Lower leg skin (tissue), 3 donors: ENCODE measurements around the gene MRPL12.

ENCODE experiments used
- POLR2A ChIP-seq, 2 donors: fragments of 450-650 bp; IDR thresholded peaks; one replicate each; pipeline ENCODE4 v1.6.1; 2016 to 2017; ENCODE audit warnings: antibody characterized with exemption in 2 of 2, mild to moderate bottlenecking in 1 of 2, moderate library complexity in 1 of 2
- TF ChIP-seq, protein P1 (sequence below), 3 donors: fragments of 450-650 bp; IDR thresholded peaks; one replicate each; pipeline ENCODE4 v1.5.1; 2016; ENCODE audit warnings: antibody characterized with exemption in 3 of 3, mild to moderate bottlenecking in 3 of 3, moderate library complexity in 2 of 3

DNA sequence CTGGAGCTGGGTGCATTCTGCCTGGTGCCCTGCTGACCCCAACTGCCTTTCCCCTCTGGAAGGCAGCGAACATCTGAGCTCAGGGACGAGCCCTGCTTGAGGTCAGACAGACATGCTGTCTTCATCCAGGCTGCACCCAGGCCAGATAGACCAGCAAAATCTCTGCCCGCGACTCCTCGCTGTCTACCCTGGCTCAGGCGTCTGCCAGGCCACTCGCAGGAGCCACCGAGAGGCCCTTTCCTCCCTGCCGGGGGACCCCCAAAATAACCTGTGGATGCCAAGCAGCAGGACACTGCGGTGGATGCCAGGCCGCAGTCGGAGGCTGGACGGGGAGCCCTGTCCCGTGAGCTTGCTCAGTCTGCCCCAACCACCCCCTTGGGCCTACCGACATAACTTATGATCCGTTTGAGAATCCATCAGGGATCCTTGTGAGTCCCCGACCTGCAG lies 5.6 kb downstream of the MRPL12 start:
- TF ChIP-seq POLR2A (IDR thresholded peaks at IDR 0.05) = no peak
- TF ChIP-seq, protein P1, sequence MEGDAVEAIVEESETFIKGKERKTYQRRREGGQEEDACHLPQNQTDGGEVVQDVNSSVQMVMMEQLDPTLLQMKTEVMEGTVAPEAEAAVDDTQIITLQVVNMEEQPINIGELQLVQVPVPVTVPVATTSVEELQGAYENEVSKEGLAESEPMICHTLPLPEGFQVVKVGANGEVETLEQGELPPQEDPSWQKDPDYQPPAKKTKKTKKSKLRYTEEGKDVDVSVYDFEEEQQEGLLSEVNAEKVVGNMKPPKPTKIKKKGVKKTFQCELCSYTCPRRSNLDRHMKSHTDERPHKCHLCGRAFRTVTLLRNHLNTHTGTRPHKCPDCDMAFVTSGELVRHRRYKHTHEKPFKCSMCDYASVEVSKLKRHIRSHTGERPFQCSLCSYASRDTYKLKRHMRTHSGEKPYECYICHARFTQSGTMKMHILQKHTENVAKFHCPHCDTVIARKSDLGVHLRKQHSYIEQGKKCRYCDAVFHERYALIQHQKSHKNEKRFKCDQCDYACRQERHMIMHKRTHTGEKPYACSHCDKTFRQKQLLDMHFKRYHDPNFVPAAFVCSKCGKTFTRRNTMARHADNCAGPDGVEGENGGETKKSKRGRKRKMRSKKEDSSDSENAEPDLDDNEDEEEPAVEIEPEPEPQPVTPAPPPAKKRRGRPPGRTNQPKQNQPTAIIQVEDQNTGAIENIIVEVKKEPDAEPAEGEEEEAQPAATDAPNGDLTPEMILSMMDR (IDR thresholded peaks at IDR 0.05) = no peak
